BJ (cell line): Measurements from ENCODE around the gene TMEM171. TPM values are rescaled to one million over a fixed set of nuclear protein-coding genes. Genes with fewer than 3 reads are reported as not detected.

Source experiments
- CTCF ChIA-PET: fragments of 350-600 bp; formaldehyde crosslinking; extraction: SDS; loops from one replicate; lab custom pipeline; 2021; ENCODE audit warnings: antibody characterized with exemption, inconsistent platforms; lab: Yijun Ruan, JAX
- POLR2A ChIA-PET: fragments of 300-600 bp; sonication (Branson Sonifier 250); formaldehyde crosslinking; extraction: SDS; loops from one replicate; lab custom pipeline; 2021; ENCODE audit warnings: antibody characterized with exemption; lab: Charles Lee
- DNase-seq: peaks from one replicate; pipeline ENCODE4 v3.0.0-alpha.2; 2011; ENCODE audit warnings: low read depth
- H3K27me3 ChIP-seq: 2 replicates; pipeline ENCODE4 v1.6.0; 2011; ENCODE audit warnings: low read length; ENCODE audit not compliant: control insufficient read depth, insufficient read depth
- H3K36me3 ChIP-seq: 2 replicates; pipeline ENCODE4 v1.5.1; 2011; ENCODE audit warnings: low read length; ENCODE audit not compliant: control insufficient read depth, insufficient read depth
- H3K4me3 ChIP-seq: 2 replicates; pipeline ENCODE4 v1.5.1; 2011; ENCODE audit warnings: low read depth, mild to moderate bottlenecking, control low read depth, low read length
- CTCF ChIP-seq: IDR thresholded peaks from 2 replicates; pipeline ENCODE4 v1.5.1; 2011; ENCODE audit warnings: low read depth, mild to moderate bottlenecking, control low read depth, inconsistent platforms, low read length, moderate library complexity; ENCODE audit not compliant: insufficient read depth
- polyA plus RNA-seq: library from polyadenylated mRNA; depleted of rRNA; stranded (reverse); fragments of >200 nt; gene quantifications from 2 replicates; pipeline ENCODE4 v1.2.3, GENCODE V29; 2011

Gene TMEM171
- polyA plus RNA-seq, 1 experiment = 5.3 TPM

- Histone ChIP-seq H3K4me3 (no peak overlapping the region), H3K27me3 (no peaks in the 10 kb centered on the region), H3K36me3 (no peaks in the 10 kb centered on the region)
- TF ChIP-seq CTCF = no peak
- no peak for DNase-seq
- CTCF ChIA-PET = interaction anchor here (1.2 to 3.2 kb wide), 2 partner anchors 15 to 90 kb away, joined by 3 to 8 read pairs; no protein-coding TSS in a partner anchor
- POLR2A ChIA-PET = no interaction called here
Measured at GRCh38 chr5:73112359-73112758, 8.0 kb upstream of the TMEM171 start.

- POLR2A ChIA-PET = no interaction called here
- no peaks in the 10 kb centered on the region for H3K27me3 ChIP-seq
- no peak overlapping the region for H3K4me3 ChIP-seq
- no peak for TF ChIP-seq CTCF
- H3K36me3 ChIP-seq = no peaks in the 10 kb centered on the region
- no peak for DNase-seq
- CTCF ChIA-PET = interaction anchor here (1.1 to 1.3 kb wide), 2 partner anchors 101 to 337 kb away, joined by 4 to 5 read pairs; no protein-coding TSS in a partner anchor
Measured at GRCh38 chr5:73114044-73114688, 6.2 kb upstream of the TMEM171 start.

- TF ChIP-seq CTCF = no peak
- CTCF ChIA-PET = interaction anchor here (0.6 to 2.5 kb wide), 11 partner anchors 9 to 336 kb away, joined by 3 to 8 read pairs (median 3); no protein-coding TSS in a partner anchor
- Histone ChIP-seq H3K36me3 (no peaks in the 10 kb centered on the region), H3K4me3 (no peak overlapping the region), H3K27me3 (no peaks in the 10 kb centered on the region)
- peak; percentile 94 for DNase-seq
- POLR2A ChIA-PET = no interaction called here
Measured at GRCh38 chr5:73115399-73116051, 4.8 kb upstream of the TMEM171 start.

- CTCF ChIA-PET = interaction anchor here (0.8 to 2.5 kb wide), 4 partner anchors 33 to 334 kb away, joined by 3 to 8 read pairs (median 4); no protein-coding TSS in a partner anchor
- H3K4me3 ChIP-seq = no peak overlapping the region
- no peak for DNase-seq
- no peaks in the 10 kb centered on the region for H3K27me3 ChIP-seq
- no peak for TF ChIP-seq CTCF
- POLR2A ChIA-PET = interaction anchor here (0.6 kb wide), 1 partner anchor 19 kb away, joined by 3 read pairs; no protein-coding TSS in a partner anchor
- no peaks in the 10 kb centered on the region for H3K36me3 ChIP-seq
Measured at GRCh38 chr5:73116506-73116905, 3.9 kb upstream of the TMEM171 start.

GRCh38 chr5:73117088-73117740 is 3.2 kb upstream of the TMEM171 start:
- CTCF ChIA-PET = interaction anchor here (2.5 kb wide), 1 partner anchor 84 kb away, joined by 8 read pairs; no protein-coding TSS in a partner anchor
- no peak overlapping the region for H3K4me3 ChIP-seq

More at GRCh38 chr5:73117088-73117740, 3.2 kb upstream of the TMEM171 start:
- no peak for TF ChIP-seq CTCF
- no peaks in the 10 kb centered on the region for H3K27me3 ChIP-seq
- no peak for DNase-seq
- H3K36me3 ChIP-seq = no peaks in the 10 kb centered on the region
- POLR2A ChIA-PET = interaction anchor here (0.6 kb wide), 1 partner anchor 18 kb away, joined by 3 read pairs; no protein-coding TSS in a partner anchor
